Measurements from ENCODE around the gene CACNA1A. TPM values are rescaled to one million over a fixed set of nuclear protein-coding genes. Genes with fewer than 3 reads are reported as not detected.
A peak's percentile ranks its signal among the peaks of the same experiment; 100 is the strongest.

Gene CACNA1A
- total and polyA plus RNA-seq, 2 of the 13 experiments (the other 11 are each of a cell fraction or from before 2014, with no cell fraction given): not detected

DNA sequence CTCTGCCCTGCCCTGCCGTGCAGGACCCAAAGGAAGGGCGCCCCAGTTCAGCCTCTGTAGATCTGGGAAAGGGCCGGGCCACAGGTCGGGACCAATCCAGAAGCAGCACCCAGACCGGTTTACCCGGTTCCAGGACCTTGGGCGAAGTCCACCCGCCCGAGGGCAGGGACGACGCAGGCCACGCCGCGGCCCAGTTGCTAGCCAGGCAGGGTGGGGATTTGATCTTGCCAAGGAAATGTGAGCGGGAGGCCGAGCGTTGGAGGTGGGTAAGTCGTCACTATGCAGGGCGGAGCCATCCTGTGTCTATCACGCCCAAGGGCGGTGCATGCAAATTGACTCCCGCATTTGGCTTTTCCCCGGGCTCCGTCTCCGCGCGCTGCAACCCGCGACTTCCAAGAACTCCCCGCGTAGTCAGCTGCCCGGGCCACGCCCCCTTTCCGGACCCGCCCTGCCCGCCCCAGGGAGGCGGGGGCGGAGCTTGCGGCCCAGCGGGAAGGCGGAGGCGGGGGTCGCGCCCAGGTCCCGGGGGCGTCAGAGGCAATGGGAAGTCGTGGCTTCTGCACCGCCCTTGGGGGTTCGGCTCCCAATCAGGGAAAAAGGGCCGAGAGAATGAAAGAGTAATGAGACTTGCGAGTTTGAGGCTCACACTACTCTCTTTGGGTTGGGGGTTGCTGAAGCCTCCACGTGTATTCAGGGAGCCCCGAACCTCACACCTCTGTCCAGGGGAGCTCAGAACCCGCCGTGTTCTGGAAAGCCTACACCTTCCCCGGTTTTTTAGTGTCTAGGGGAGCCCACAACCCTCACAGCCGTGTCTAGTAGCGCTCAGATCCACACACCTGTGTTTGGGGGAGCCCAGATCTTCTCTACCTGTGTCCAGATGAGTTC, 343.3 kb downstream of the CACNA1A start (continued):
- TF ChIP-seq ZNF512B (CRISPR knock-in tag; IDR thresholded peaks at IDR 0.05; ENCODE audit: borderline replicate concordance) (no peak), FLYWCH1 (CRISPR knock-in tag; IDR thresholded peaks at IDR 0.05) (no peak), POLR2G (IDR thresholded peaks at IDR 0.05; ENCODE audit: low read depth, low read length) (peak; percentile 66), ZNF552 (CRISPR knock-in tag; IDR thresholded peaks at IDR 0.05; ENCODE audit: borderline replicate concordance) (no peak), ZNF337 (CRISPR knock-in tag; IDR thresholded peaks at IDR 0.05; ENCODE audit: borderline replicate concordance, low read depth) (no peak), ELK4 (CRISPR knock-in tag; IDR thresholded peaks at IDR 0.05; ENCODE audit: borderline replicate concordance) (no peak), ZNF737 (CRISPR knock-in tag; IDR thresholded peaks at IDR 0.05; ENCODE audit: borderline replicate concordance) (no peak), HDAC1 (CRISPR knock-in tag; IDR thresholded peaks at IDR 0.05) (peak; percentile 85), SMARCE1 (IDR thresholded peaks at IDR 0.05; ENCODE audit: borderline replicate concordance) (no peak), ZFAT (CRISPR knock-in tag; conservative IDR thresholded peaks at IDR 0.05) (no peak), ARID3A (IDR thresholded peaks at IDR 0.05; ENCODE audit: low read depth, low read length) (no peak), ZNF766 (CRISPR knock-in tag; IDR thresholded peaks at IDR 0.05; ENCODE audit: borderline replicate concordance) (no peak), SAP130 (CRISPR knock-in tag; IDR thresholded peaks at IDR 0.05; ENCODE audit: low read depth) (peak; percentile 90), ZNF547 (CRISPR knock-in tag; IDR thresholded peaks at IDR 0.05) (peak; percentile 86), ZNF24 (IDR thresholded peaks at IDR 0.05) (peak; percentile 83), ZNF510 (CRISPR knock-in tag; IDR thresholded peaks at IDR 0.05; ENCODE audit: low read depth) (no peak), FOXK1 (CRISPR knock-in tag; IDR thresholded peaks at IDR 0.05; ENCODE audit: borderline replicate concordance, low read depth) (peak; percentile 62; the same call in 1 of the 2 replicates), ZNF138 (CRISPR knock-in tag; IDR thresholded peaks at IDR 0.05; ENCODE audit: low read depth) (no peak), U2AF1 (optimal IDR thresholded peaks at IDR 0.05; ENCODE audit: low read depth, low read length) (no peak), RBAK (CRISPR knock-in tag; IDR thresholded peaks at IDR 0.05) (no peak), SIX4 (CRISPR knock-in tag; IDR thresholded peaks at IDR 0.05) (0 out of 2 replicates have a peak, but pooled peaks have one; percentile 57)
- TF ChIP-seq, protein P1, sequence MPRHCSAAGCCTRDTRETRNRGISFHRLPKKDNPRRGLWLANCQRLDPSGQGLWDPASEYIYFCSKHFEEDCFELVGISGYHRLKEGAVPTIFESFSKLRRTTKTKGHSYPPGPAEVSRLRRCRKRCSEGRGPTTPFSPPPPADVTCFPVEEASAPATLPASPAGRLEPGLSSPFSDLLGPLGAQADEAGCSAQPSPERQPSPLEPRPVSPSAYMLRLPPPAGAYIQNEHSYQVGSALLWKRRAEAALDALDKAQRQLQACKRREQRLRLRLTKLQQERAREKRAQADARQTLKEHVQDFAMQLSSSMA (CRISPR knock-in tag; IDR thresholded peaks at IDR 0.05): no peak

All from HepG2 (cell line).